GM21360 (cell line): Measurements from ENCODE around the gene TGIF2.

Experiments used
- ATAC-seq: cut with Tn5 transposase; IDR thresholded peaks from one replicate; pipeline ENCODE4 v1.9.1; 2021; ENCODE audit warnings: mild to moderate bottlenecking, moderate library complexity; ENCODE audit not compliant: unreplicated experiment

Gene TGIF2

DNA sequence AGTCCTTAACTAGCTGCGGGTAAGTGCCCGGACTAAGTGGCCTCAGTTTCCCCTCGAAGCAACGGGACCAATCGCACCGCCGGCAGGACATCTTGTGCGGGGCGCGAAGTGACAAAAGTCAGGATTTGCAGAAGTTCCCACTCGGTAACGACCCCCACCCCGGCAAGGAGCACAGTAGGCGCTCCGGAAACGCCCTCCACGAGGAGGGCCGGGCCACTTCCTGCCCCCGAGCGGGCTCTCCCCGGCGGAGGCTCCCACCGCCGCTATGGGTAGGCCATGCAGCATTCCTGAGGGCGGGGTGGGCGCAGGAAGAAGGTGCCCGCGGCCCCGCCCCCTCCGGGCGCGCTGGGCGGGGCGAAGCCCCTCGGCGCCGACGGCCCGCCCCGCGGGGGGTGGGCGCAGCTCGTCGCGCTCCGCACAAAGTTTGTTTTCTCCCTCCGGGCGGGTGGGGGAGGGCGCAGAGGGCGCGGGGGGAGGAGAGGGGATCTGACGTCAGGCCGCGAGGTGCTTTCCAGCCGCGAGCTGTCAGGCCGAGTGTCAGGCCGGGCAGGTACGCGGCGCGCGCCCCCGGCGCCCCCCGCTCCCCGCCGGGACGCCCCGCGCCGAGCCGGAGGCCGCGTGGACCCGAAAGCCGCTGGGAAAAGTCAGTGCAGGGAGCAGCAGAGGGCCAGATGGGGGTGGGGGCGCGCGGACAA lies at the start of gene TGIF2:
Gene TGIF2 (plus strand): TSS at position 495 of the 695 bp plus-strand sequence. CDS start 5,178 bp downstream, outside the sequence.
- peak; percentile 50 for ATAC-seq

DNA sequence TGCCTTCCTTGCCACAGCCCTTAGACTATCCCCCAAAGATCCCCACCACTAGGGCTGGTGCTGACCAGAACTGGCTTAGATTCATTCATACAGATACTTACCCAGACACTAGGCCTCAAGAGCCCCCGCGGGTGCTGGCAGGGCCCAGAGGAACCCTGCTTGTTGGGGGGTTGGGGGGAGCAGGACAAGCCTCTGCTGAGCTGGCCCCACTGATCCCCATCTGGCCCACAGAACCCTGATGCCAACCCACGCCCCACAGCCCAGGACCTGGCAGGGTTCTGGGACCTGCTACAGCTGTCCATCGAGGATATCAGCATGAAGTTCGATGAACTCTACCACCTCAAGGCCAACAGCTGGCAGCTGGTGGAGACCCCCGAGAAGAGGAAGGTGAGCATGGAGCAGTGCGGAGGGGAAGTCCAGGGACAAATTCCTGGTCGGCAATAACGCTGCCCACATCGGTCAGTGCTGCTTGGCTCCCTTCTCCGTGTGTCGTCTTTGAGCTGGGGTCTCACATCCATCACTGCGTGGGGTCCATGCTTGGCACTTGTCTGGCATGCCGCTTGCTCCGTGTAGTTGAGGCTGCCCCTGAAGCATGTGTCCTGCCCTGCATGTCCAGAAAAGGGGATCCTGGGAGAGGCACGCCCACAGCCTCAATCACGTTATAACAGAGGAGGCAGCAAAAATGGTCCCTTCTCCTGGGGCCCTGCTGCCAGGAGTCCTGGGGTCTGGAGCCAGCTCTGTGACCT lies 47.6 kb upstream of the TGIF2 start:
- ATAC-seq = no peak

DNA sequence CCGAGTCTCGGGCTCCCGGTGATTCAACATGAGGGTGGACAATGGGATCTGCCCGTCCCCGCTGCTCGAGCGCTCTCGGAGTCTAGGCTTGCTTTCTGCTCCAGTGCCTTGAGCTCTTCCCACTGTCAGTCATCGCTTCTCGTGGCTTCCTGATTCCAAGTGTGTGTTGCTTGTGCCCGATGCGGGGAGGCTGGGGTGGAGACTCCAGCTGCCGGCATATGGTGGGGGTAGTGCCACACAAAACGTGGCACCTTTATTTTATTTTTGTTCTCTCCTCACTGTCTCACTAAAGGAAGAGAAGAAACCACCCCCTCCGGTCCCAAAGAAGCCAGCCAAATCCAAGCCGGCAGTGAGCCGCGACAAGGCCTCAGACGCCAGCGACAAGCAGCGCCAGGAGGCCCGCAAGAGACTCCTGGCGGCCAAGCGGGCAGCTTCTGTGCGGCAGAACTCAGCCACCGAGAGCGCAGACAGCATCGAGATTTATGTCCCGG lies 46.8 kb upstream of the TGIF2 start:
- ATAC-seq = no peak

DNA sequence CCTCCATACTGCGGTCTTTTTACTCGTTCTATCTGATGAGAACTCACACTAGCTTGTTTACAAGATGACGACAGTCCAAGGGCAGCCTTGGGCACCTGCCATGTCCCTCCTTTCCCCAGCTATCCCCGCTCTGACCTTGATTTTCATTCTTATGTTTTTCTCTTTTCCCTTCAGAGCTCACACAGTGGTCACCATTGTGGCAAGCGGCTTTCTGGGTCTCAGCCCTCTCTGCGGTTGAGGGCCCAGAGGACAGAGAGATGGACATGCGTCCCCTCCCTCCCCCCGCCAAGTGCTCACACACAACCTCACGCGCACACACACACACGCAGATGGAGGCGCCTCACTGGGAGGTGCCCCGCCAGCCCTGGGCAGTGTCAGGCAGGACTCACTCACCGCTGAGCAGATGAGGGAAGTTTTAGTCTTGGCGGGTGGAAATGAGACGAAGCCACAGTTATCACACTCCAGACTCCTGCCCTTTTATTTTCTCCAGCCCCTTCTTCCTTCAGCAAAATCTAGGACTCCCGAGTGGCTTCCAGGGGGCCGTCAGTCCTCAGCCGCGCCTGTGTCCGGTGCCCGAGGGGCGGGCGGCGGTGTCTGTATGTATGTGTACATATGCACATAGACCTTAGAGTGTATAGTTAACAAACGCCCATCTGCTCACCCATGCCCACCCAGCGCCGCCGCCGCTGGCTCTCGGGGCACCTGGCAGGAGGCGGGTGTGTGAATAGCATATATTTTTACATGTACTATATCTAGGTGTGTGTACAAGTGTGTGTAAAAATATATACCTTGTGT lies 45.9 kb upstream of the TGIF2 start:
- ATAC-seq = no peak

DNA sequence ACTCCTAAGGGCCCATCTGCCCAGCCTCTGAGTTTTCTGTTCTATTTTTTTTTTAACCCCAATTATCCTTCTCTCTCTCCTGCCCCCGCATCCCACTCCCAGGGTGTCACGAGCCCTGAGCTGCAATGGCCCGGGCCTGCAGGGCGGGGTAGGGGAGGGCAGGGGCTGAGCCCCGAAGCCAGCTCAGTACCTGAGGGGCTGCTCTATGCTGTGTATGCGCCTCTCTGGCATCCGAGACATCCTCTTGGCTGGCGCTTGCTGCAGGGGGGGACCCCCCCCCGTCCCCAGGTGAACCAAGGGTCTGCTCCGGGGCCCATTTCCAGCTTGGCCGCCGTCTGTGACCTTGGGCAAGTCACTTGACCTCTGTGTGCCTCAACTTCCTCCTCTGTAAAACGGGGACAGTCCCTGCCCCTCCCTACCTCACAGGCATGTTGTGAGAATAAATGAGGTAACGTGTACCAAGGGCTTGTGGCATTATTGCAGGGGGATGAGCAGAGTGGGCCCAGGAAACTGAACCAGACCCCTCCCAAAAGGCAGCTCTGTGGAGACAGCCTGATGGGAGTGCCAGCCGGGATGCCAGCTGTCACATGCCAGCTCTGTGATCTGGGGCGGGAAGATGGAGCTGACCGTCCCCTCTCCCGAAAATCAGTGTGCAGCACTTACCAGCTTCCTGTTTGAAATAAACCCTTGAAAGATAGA lies 45.1 kb upstream of the TGIF2 start:
- no peak for ATAC-seq

DNA sequence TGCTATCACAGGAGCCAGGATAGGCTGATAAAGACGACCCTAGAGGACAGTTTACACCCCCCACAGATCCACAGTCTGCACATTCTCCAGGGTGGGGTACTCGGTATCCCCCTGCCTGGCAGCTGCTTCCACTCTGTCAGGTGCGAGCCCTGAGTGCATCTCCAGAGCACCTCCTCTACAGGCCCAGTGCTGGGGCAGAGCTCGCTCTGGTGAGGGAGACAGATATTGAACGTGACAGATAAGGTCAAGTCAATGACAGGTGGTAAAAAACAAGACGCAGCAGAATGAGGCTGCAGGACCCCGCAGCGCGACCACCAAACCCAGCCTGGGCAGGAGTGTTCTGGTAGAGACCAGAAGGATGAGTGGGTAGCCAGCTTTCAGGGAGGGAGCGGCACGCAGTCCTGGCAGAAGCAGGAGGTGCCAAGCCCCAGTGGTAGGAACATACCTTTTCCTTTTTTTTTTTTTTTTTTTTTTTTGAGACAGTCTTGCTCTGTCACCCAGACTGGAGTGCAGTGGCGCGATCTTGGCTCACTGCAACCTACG lies 44.5 kb upstream of the TGIF2 start:
- no peak for ATAC-seq

DNA sequence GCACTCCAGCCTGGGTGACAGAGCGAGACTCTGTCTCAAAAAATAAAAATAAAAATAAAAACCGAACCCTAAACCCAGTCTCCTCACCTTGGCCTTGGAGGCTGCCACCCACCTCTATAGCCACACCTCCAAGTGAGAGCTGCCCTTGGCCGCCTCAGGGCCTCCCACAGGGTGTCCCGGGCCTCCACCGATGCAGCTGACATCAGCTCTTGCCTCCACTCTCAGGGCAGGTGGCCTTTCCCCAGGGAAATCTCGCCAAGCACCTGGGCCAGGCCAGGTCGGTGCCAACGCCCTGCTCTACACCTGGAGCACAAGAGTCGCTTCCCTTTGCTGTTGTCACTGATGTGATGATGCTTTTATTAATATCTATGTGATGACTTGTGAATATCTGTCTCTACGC lies 41.0 kb upstream of the TGIF2 start:
- no peak for ATAC-seq

DNA sequence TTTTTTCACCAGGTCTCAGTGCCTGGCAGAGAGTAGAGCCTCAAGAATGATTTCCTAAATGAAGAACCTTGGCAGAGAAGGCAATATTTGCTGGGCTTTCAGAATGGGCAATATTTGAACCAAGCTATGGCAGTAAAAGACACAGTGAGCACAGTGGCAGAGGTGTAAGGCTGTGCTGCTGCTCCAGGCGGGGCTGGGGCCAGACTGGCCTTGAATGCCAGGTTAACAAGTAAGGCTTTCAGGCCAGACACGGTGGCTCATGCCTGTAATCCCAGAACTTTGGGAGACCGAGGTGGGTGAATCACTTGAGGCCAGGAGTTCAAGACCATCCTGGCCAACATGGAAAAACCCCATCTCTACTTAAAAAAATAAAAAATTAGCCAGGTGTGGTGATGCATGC lies 40.6 kb upstream of the TGIF2 start:
- no peak for ATAC-seq

DNA sequence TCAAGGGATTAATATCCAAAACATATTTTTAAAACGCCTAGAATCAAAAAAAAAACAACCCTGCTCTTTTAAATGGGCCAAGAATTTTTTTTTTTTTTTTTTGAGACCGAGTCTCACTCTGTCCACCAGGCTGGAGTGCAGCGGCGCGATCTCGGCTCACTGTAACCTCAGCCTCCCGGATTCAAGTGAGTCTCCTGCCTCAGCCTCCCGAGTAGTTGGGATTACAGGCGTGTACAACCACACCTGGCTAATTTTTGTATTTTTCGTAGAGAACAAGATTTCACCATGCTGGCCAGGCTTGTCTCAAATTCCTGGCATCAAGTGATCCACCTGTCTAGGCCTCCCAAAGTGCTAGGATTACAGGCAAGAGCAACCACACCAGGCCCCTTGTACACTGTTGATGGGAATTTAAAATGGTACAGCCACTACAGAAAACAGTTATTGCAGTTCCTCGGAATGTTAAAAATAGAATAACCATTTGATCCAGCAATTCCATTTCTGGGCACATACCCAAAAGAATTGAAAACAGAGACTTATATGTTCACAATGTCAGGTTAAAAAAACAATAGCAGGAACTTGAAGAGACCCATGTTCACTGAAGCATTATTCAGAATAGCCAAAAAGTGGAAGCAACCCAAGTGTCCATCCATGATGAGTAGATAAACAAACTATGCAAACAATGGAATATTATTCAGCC lies 35.2 kb upstream of the TGIF2 start:
- ATAC-seq = no peak

DNA sequence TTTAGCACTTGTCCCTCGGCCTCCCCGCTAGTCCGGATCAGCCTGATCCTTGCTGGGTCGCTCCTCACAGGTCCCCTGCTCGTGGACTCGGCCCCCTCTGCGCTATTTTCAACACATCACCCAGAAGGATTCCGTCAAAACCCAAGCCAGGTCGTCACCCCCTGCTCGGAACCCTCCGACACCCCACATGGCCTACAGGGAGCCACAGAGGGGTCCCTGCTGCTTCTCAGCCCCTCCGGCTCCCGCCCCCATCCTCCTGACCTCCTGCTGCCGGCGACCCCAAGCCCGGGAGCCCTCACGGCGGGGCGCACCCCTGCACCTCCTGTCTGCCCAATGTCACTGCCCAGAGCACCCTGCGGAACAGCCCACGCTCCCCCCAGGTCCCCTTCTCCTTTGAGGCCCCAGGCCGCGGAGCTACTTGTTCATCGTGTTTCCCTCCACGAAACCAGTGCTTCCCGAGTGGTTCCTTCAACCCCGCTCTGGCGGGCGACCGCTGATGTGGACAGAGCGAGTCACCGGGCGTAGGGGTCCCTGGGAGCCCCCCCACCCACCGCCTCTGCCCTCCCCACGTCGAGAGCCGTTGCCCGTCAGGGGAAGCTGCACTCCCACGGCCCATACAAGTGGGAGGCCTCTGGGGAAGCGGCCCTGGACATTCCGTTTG lies 32.7 kb upstream of the TGIF2 start:
- ATAC-seq = no peak

DNA sequence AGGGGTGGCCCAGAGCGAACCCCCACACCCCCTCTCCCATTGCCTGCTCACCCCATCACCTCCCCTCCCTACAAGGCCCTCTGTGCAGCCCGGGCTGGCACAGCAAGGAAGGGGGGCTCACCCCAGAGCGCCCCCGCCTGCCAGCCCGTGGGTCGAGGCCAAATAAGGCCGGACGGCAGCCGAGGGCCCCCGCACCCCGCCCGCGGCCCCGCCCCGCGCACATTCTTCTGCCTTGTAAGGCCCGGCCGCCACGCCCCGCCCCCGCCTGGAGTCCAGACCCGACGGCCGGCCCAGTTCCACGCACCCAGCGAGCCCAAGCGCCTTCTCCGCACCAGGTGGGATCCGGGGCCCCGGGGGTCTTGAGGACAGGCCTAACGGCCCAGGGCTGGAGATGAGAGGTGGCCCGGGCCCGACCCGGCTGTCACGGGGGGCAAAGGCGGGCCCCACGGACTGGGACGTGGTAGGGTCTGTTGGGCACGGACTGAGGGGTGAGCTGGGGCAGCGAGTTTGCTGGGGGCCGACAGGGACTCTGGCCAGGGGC lies 32.1 kb upstream of the TGIF2 start, which contains the start of gene MYL9:
Gene MYL9 (plus strand): TSS at position 293 of the 541 bp plus-strand sequence. CDS start 3,366 bp downstream, outside the sequence.
- ATAC-seq = no peak

DNA sequence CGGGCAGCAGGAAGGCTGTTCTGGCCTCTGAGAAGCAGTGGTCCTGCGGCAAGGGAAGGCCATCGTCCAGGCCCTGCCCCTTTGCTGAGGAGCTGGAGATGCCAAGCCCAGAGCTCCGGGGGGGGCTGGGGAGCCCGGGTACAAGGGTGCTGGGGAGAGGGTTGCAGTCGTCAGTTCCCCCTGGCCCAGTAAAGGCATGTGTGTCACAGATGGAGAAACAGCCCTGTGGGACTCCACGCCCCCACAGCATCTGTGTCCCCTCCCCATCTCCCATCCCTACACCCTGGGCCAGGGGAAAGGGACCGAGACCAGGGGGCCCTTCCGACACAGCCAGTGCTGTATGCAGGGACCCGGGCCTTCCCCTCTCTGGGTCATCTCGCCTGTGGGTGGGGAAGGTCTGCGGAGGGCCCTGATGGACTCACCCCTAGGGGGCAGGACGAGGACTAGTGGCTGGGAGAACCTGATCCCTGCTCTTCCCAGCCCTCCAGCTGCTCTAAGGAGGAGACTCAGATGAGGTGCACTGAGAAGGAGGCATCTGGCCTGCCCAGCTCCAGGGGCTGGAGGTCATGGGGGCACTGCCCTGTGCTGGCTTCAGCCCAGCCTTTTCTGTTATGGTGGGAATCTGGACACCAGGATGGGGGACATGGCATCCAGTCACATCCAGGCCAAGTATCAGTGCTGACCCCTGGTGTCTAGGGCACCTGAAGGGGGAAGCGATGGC lies 31.5 kb upstream of the TGIF2 start:
- no peak for ATAC-seq

DNA sequence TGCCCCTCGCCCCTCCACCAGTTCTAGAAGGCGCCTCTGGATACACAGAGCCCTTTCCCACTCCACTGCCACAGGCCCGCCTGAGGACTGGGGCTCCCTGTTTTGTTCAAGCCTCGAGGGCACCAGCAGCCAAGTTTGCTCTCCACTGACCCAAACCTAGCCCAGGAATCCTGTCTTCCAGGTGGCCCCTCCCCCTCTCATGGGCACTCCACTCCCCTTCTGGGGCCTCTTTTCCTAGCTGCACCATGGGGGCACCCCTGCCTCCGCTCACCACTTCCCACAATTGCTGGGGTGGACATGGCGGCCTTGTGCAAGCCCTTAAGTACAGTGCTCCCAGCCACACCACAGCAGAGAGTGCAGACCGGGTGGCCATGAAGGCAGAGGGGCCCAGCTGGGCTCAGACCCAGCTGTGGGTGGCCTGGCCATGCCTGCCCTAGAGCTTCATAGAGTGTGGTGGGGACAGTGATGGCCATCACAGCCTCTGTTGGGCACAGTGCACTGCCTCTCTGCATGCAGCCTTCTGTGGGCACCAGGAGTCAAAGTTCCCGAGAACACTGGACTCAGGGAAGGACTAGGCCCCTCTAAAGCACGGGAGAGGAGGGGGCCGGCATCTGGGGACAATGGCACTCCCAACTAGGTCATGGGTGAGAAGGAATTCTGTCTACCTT lies 30.7 kb upstream of the TGIF2 start:
- no peak for ATAC-seq

DNA sequence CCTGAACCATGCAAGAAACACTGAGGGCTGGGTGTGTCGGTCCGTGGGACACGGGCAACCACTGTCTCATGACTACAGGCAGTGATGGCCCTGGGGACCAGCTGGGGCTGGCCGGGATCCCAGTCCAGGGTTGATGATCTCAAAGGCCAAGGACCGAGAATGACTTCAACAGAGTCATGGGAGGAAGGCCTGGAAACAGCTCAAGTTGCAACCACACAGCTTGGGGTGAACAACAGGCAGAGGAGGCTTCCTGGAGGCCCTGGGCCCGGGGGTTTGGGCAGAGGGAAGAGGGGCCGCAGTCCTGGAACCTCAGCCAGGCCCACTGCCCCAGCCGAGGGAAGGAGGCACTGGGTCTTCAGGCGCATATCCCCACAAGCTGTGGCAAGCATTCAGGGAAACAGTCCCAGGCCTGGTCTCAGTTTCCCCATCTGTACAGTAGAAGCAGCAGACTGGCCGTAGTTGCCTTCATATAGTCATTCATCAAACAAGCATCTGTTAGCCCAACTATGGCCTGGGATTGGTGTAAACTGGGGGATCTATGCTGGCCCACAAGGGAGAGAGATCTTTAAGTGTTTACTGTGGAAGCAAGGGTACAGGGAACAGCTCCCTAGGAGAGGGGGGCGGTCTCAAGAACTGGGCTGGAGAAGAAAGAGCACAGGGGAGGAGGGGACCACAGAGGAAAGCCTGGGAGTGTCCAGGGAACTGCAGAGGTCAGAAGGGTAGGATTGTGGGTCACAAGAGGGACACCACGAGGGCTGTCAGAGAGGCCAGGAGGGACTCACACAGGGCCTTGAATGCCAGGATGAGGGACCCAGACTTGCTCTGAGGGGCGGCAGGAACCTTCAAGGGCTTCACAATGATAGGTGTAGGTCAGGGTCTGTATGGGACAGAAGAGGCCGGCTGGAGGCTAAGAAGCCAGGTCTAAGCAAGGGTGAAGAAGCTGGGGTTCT lies 29.9 kb upstream of the TGIF2 start:
- ATAC-seq = no peak

DNA sequence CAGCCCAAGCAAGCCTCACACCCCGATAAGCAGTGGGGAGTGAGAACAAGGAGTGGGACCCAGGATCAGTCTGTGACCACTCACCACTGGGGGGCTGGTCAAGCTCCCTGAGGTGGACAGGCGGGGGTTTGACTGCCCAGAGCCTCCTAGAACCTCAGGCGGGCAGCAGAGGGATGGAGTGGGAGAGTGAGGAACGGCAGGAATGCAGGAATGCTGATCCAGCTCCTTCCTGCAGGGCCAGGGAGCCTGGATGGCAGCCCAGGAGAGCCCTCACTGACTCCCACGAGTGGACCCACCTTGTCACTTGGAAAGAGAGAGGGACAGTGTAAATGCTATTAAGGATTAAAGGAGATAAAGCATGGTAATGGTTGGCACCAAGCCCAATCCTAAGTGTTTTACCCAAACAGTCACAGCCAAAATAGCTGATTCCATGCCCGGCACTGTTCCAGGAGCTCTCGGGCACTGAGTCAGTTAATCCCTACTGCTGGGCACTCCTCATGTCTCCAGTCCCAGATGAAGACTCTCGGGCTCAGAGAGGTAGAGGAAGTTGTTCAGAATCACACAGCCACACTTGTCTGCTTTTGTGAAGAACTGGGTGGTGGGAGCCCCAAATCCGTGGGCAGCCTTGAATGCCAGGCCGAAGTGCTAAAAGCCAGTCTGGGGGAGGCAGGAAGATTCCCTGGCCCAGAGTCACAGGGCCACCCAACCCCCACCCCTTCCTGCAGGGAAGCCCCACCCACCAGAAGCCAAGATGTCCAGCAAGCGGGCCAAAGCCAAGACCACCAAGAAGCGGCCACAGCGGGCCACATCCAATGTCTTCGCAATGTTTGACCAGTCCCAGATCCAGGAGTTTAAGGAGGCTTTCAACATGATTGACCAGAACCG lies 29.0 kb upstream of the TGIF2 start:
- no peak for ATAC-seq
